Lower leg skin (tissue), 4 donors: ENCODE data around the gene IQSEC3. TPM values are rescaled to one million over a fixed set of nuclear protein-coding genes. Genes with fewer than 3 reads are reported as not detected.
"Not testable (repeated sequence)": the region's sequence is repeated elsewhere in the genome, so short reads cannot be mapped to it uniquely, and the experiment has no call there.

ENCODE experiments used
- DNase-seq, 2 donors: peaks; one replicate each; pipeline ENCODE4 v3.0.0-alpha.2; 2019; ENCODE audit warnings: low spot score in 2 of 2
- H3K4me3 ChIP-seq: fragments of 200-600 bp; sonication (generic); 2 replicates; pipeline ENCODE4 v1.5.1; 2017; ENCODE audit warnings: mild to moderate bottlenecking, low read depth; ENCODE audit not compliant: poor library complexity, severe bottlenecking
- POLR2A ChIP-seq, 2 donors: fragments of 450-650 bp; IDR thresholded peaks; one replicate each; pipeline ENCODE4 v1.6.1; 2016 to 2017; ENCODE audit warnings: antibody characterized with exemption in 2 of 2, mild to moderate bottlenecking in 1 of 2, moderate library complexity in 1 of 2
- WGBS, 2 donors: methylation state at CpG; one replicate each; pipeline ENCODE4 v1.1.5; 2018; 5-methylcytosine and 5-hydroxymethylcytosine counted together
- intact Hi-C: fragments of 100-400 bp; cut with DNase I; formaldehyde crosslinking; loops from one replicate; pipeline ENCODE4 v1.15.0; 2023; ENCODE audit warnings: low total_unique reads
- total RNA-seq, 4 donors: library from RNA; depleted of rRNA; stranded (reverse); fragments of >200 nt; gene quantifications; one replicate each; pipeline ENCODE4 v1.1.0, GENCODE V29; 2016
- TF ChIP-seq, protein P1 (sequence below), 3 donors: fragments of 450-650 bp; IDR thresholded peaks; one replicate each; pipeline ENCODE4 v1.5.1; 2016; ENCODE audit warnings: antibody characterized with exemption in 3 of 3, mild to moderate bottlenecking in 3 of 3, moderate library complexity in 2 of 3

Gene IQSEC3
- total RNA-seq, 4 donors from 2014 or later, result 0.04 to 0.10 (median 0.05) TPM; not detected in 1

DNA sequence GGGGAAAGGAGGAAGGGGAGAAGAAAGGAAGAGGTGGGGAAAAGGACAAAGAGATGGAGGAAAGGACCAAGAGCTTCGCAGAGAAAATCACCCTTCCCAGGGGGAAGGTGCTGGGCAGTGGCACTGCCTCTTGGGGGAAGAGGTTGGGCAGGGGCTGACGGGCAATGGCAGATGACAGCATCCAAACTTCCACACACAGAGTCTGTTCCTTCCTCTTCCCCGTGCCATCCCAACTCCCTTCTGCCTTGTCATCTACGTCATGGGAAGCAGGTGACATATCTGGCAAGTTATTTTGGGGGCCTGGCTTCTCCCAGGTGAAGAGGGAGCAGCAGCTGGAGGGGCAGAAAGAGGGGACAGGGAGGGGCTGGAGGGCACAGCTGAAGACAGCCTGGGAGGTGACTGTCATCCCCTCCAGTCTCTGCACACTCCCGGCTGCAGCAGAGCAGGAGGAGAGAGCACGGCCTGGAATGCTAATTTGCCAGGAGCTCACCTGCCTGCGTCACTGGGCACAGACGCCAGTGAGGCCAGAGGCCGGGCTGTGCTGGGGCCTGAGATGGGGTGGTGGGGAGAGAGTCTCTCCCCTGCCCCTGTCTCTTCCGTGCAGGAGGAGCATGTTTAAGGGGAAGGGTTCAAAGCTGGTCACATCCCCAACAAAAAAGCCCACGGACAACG is 43.9 kb upstream of the IQSEC3 start:
- peak in 1 of 2 donors; percentile 39 for DNase-seq
- WGBS, 2 donors, result 70 to 80% methylated on average over 8 to 12 of the region's 12 CpGs
- TF ChIP-seq, protein P1, sequence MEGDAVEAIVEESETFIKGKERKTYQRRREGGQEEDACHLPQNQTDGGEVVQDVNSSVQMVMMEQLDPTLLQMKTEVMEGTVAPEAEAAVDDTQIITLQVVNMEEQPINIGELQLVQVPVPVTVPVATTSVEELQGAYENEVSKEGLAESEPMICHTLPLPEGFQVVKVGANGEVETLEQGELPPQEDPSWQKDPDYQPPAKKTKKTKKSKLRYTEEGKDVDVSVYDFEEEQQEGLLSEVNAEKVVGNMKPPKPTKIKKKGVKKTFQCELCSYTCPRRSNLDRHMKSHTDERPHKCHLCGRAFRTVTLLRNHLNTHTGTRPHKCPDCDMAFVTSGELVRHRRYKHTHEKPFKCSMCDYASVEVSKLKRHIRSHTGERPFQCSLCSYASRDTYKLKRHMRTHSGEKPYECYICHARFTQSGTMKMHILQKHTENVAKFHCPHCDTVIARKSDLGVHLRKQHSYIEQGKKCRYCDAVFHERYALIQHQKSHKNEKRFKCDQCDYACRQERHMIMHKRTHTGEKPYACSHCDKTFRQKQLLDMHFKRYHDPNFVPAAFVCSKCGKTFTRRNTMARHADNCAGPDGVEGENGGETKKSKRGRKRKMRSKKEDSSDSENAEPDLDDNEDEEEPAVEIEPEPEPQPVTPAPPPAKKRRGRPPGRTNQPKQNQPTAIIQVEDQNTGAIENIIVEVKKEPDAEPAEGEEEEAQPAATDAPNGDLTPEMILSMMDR (IDR thresholded peaks at IDR 0.05), result no peak
- TF ChIP-seq POLR2A (IDR thresholded peaks at IDR 0.05), result no peak
- intact Hi-C loops, result no loop called here
- H3K4me3 ChIP-seq, result no peak overlapping the region

GRCh38 chr12:27904-28303 is 38.7 kb upstream of the IQSEC3 start:
- DNase-seq, H3K4me3 ChIP-seq, intact Hi-C loops: not testable (repeated sequence)
- no CpG with 5 or more reads among the region's 5 CpGs for WGBS, 2 donors

- peak in 1 of 2 donors; percentile 12 for DNase-seq
- intact Hi-C loops, H3K4me3 ChIP-seq: not testable (repeated sequence)
- WGBS, 2 donors, result 75 to 86% methylated on average over 9 of the region's 9 CpGs
Measured at GRCh38 chr12:38775-39174, 27.8 kb upstream of the IQSEC3 start.

GRCh38 chr12:39555-40265 is 26.9 kb upstream of the IQSEC3 start:
- 65 to 69% methylated on average over 5 to 6 of the region's 6 CpGs for WGBS, 2 donors
- H3K4me3 ChIP-seq, intact Hi-C loops: not testable (repeated sequence)
- DNase-seq, result peak in 1 of 2 donors; percentile 61

DNA sequence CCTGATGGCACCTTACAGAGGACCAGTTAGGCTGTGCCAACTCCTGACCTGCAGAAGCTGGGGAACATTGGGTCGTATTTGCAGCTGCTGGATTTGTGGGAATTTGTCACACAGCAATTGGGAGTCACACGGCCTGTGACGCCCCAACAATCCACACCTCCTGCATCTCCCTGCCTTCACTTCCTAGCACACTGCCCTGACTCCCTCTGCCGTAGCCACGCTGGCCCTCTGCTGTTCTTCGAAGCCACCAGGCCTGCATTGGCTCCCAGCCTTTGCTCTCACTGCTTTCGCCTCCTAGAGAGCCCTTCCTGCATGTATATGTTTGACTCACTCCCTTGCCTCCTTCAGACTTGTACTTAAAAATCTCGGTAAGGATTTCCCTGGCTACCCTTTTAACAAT is 22.2 kb upstream of the IQSEC3 start:
- intact Hi-C loops, H3K4me3 ChIP-seq, DNase-seq: not testable (repeated sequence)
- WGBS, 2 donors, result 85 to 88% methylated on average over 5 to 7 of the region's 8 CpGs

- WGBS, 2 donors, result 77% methylated on average over 6 of the region's 6 CpGs
- intact Hi-C loops, DNase-seq, H3K4me3 ChIP-seq: not testable (repeated sequence)
Measured at GRCh38 chr12:45235-45990, 21.2 kb upstream of the IQSEC3 start.

- WGBS, 2 donors, result 78 to 83% methylated on average over 2 to 5 of the region's 5 CpGs
- DNase-seq, H3K4me3 ChIP-seq, intact Hi-C loops: not testable (repeated sequence)
Measured at GRCh38 chr12:45991-46358, 20.6 kb upstream of the IQSEC3 start.

- H3K4me3 ChIP-seq, DNase-seq, intact Hi-C loops: not testable (repeated sequence)
- WGBS, 2 donors, result 61% methylated on average over 5 of the region's 5 CpGs
Measured at GRCh38 chr12:46542-46941, 20.0 kb upstream of the IQSEC3 start.

- WGBS, 2 donors, result 65 to 68% methylated on average over 3 of the region's 3 CpGs
Measured at GRCh38 chr12:47699-48226, 18.8 kb upstream of the IQSEC3 start.

GRCh38 chr12:49149-49548 is 17.4 kb upstream of the IQSEC3 start:
- WGBS, 2 donors, result 77 to 78% methylated on average over 5 of the region's 5 CpGs
- H3K4me3 ChIP-seq, intact Hi-C loops, DNase-seq: not testable (repeated sequence)

More at GRCh38 chr12:47699-48226, 18.8 kb upstream of the IQSEC3 start:
- H3K4me3 ChIP-seq, DNase-seq, intact Hi-C loops: not testable (repeated sequence)

GRCh38 chr12:51087-51486 is 15.5 kb upstream of the IQSEC3 start:
- intact Hi-C loops, DNase-seq, H3K4me3 ChIP-seq: not testable (repeated sequence)
- 52 to 55% methylated on average over 5 of the region's 5 CpGs for WGBS, 2 donors

DNA sequence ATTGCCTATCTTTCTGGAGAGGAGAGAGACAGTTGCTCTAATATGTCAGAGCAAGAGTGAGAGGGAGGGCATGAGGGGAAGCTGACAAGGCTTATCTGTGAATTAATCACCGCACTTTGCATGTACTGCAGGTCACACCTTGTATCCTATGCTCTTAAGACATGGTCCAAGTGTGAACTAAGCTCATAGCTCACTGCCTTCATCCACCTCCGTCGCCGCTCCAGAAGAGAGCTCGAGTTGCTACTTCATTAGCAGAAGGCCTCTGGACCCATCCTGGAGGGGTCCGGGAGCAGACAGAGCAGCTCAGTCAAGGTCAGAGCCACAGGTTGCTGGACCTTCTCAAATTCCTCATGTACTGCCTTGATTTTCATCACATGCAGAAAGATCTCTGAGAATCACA is 14.6 kb upstream of the IQSEC3 start:
- DNase-seq, intact Hi-C loops, H3K4me3 ChIP-seq: not testable (repeated sequence)
- 72 to 77% methylated on average over 6 of the region's 6 CpGs for WGBS, 2 donors

GRCh38 chr12:52902-53734 is 13.4 kb upstream of the IQSEC3 start:
- intact Hi-C loops, DNase-seq, H3K4me3 ChIP-seq: not testable (repeated sequence)
- WGBS, 2 donors, result 57 to 58% methylated on average over 4 of the region's 4 CpGs
